Small intestine (tissue), 7 donors: ENCODE data around the gene PABPN1L. TPM values are rescaled to one million over a fixed set of nuclear protein-coding genes. Genes with fewer than 3 reads are reported as not detected.

ENCODE experiments used
- DNase-seq, 2 donors: peaks; one replicate each; pipeline versions ENCODE4 v3.0.0 to v3.0.0-alpha.2; 2013
- FAIRE-seq: peaks from 2 replicates; lab custom pipeline; 2012; peaks lifted over from hg19 to GRCh38; lab: Jason Lieb, UNC
- H3K27ac ChIP-seq, 3 donors: one replicate each; pipeline ENCODE4 v1.5.1; 2013; ENCODE audit warnings: low read length in 2 of 3, mild to moderate bottlenecking in 2 of 3, control low read depth in 1 of 3, inconsistent platforms in 1 of 3, low read depth in 1 of 3, moderate library complexity in 1 of 3
- H3K27me3 ChIP-seq, 3 donors: one replicate each; pipeline ENCODE4 v1.6.1; 2013; ENCODE audit warnings: low read length in 3 of 3, inconsistent platforms in 1 of 3; ENCODE audit not compliant: control insufficient read depth in 3 of 3, insufficient read depth in 3 of 3
- H3K36me3 ChIP-seq, 3 donors: one replicate each; pipeline ENCODE4 v1.6.1; 2013; ENCODE audit warnings: low read length in 3 of 3, inconsistent platforms in 1 of 3, low read depth in 1 of 3, mild to moderate bottlenecking in 1 of 3, moderate library complexity in 1 of 3; ENCODE audit not compliant: control insufficient read depth in 3 of 3, insufficient read depth in 2 of 3
- H3K4me1 ChIP-seq, 3 donors: one replicate each; pipeline ENCODE4 v1.6.1; 2013; ENCODE audit warnings: low read length in 2 of 3, inconsistent platforms in 1 of 3, low read depth in 1 of 3, mild to moderate bottlenecking in 1 of 3, moderate library complexity in 1 of 3; ENCODE audit not compliant: control insufficient read depth in 3 of 3, insufficient read depth in 2 of 3
- H3K4me3 ChIP-seq, 3 donors: one replicate each; pipeline ENCODE4 v1.5.1; 2013; ENCODE audit warnings: low read length in 3 of 3, control low read depth in 1 of 3, inconsistent platforms in 1 of 3, low read depth in 1 of 3, mild to moderate bottlenecking in 1 of 3, moderate library complexity in 1 of 3
- H3K9me3 ChIP-seq, 2 donors: one replicate each; pipeline ENCODE4 v1.6.1; 2013; ENCODE audit warnings: low read depth in 1 of 2, low read length in 1 of 2; ENCODE audit not compliant: control insufficient read depth in 2 of 2, insufficient read depth in 1 of 2
- WGBS, 3 donors: extraction: QIAGEN DNeasy Blood & Tissue Kit; methylation state at CpG; one replicate each; pipeline ENCODE4 v1.1.7; 2013; 5-methylcytosine and 5-hydroxymethylcytosine counted together
- polyA plus RNA-seq, 4 donors: library from polyadenylated mRNA; stranded (reverse) in 3 of 4; unstranded in 1 of 4; fragments of 200-250 nt in 3 of 4; fragments of 120-200 nt in 1 of 4; gene quantifications; one replicate each; pipeline versions ENCODE4 v1.2.1 to v1.2.3, GENCODE V29; 2013
- donor health status: healthy with polysubstance abuse.
- donor health status: control.
- donor health status: control.
- donor health status: Bipolar disorder and iron deficiency.
- donor health status: healthy.

Gene PABPN1L
- polyA plus RNA-seq, 4 donors: 0.12 TPM; not detected in 3

GRCh38 chr16:88856122-88856827, 10.2 kb downstream of the PABPN1L start:
- H3K4me3 ChIP-seq: peak overlapping the region; percentile 56 to 94 (median 80)
- WGBS, 3 donors: 4 to 12% (median 7%) methylated on average over 33 to 48 of the region's 53 CpGs
- H3K4me1 ChIP-seq: peaks cover 0 to 10% (median 5%) of the 10 kb centered on the region in 3 donors
- DNase-seq (peak; percentile 18 to 37), FAIRE-seq (no peak)
- peaks cover 0 to 4% of the 10 kb centered on the region in 2 donors for H3K9me3 ChIP-seq
- H3K27ac ChIP-seq: peak overlapping the region in 1 of 3 donors; percentile 84
- H3K36me3 ChIP-seq: peaks cover 0 to 52% (median 6%) of the 10 kb centered on the region in 3 donors
- no peaks in the 10 kb centered on the region for H3K27me3 ChIP-seq

- 79 to 82% (median 81%) methylated on average over 13 of the region's 13 CpGs for WGBS, 3 donors
- H3K9me3 ChIP-seq: peaks cover 0 to 4% of the 10 kb centered on the region in 2 donors
- FAIRE-seq (no peak), DNase-seq (no peak)
- peak overlapping the region in 1 of 3 donors; percentile 3 for H3K27ac ChIP-seq
- peaks cover under 1 to 48% (median 6%) of the 10 kb centered on the region in 3 donors for H3K36me3 ChIP-seq
- peaks cover 0 to 10% (median 5%) of the 10 kb centered on the region in 3 donors for H3K4me1 ChIP-seq
- H3K4me3 ChIP-seq: peak overlapping the region in 2 of 3 donors; percentile 56 to 94
- H3K27me3 ChIP-seq: no peaks in the 10 kb centered on the region
Observed at GRCh38 chr16:88855736-88856121, 10.7 kb downstream of the PABPN1L start.

GRCh38 chr16:88855176-88855575, 11.3 kb downstream of the PABPN1L start:
- WGBS, 3 donors: 86 to 87% (median 87%) methylated on average over 8 of the region's 8 CpGs
- H3K9me3 ChIP-seq: peaks cover 0 to 4% of the 10 kb centered on the region in 2 donors
- H3K27me3 ChIP-seq: no peaks in the 10 kb centered on the region
- H3K4me1 ChIP-seq: peaks cover 0 to 10% (median 5%) of the 10 kb centered on the region in 3 donors
- H3K4me3 ChIP-seq: no peak overlapping the region
- peaks cover 5 to 48% (median 6%) of the 10 kb centered on the region in 3 donors for H3K36me3 ChIP-seq
- DNase-seq (no peak), FAIRE-seq (no peak)
- no peak overlapping the region for H3K27ac ChIP-seq

- Histone ChIP-seq H3K4me3 (no peak overlapping the region), H3K9me3 (peaks cover 0 to 4% of the 10 kb centered on the region in 2 donors), H3K27me3 (no peaks in the 10 kb centered on the region), H3K4me1 (peaks cover 0 to 10% (median 5%) of the 10 kb centered on the region in 3 donors), H3K27ac (no peak overlapping the region), H3K36me3 (peaks cover under 1 to 46% (median 7%) of the 10 kb centered on the region in 3 donors)
- WGBS, 3 donors: 61 to 63% (median 62%) methylated on average over 18 to 20 of the region's 20 CpGs
- FAIRE-seq: no peak
- no peak for DNase-seq
Observed at GRCh38 chr16:88854306-88855111, 12.0 kb downstream of the PABPN1L start.

- FAIRE-seq: no peak
- 82 to 89% (median 85%) methylated on average over 17 of the region's 17 CpGs for WGBS, 3 donors
- Histone ChIP-seq H3K4me1 (peaks cover 0 to 10% (median 5%) of the 10 kb centered on the region in 3 donors), H3K27me3 (no peaks in the 10 kb centered on the region), H3K27ac (no peak overlapping the region), H3K9me3 (peaks cover 0 to 4% of the 10 kb centered on the region in 2 donors), H3K4me3 (no peak overlapping the region), H3K36me3 (peaks cover 0 to 41% (median 7%) of the 10 kb centered on the region in 3 donors)
- DNase-seq: no peak
Observed at GRCh38 chr16:88853325-88853941, 13.0 kb downstream of the PABPN1L start.

- H3K4me1 ChIP-seq: peaks cover 0 to 7% (median 3%) of the 10 kb centered on the region in 3 donors
- no peak overlapping the region for H3K4me3 ChIP-seq
- FAIRE-seq: no peak
- peaks cover 0 to 47% (median 7%) of the 10 kb centered on the region in 3 donors for H3K36me3 ChIP-seq
- no peak for DNase-seq
- peaks cover 0 to 4% of the 10 kb centered on the region in 2 donors for H3K9me3 ChIP-seq
- 91 to 94% (median 92%) methylated on average over 19 of the region's 19 CpGs for WGBS, 3 donors
- no peaks in the 10 kb centered on the region for H3K27me3 ChIP-seq
- H3K27ac ChIP-seq: no peak overlapping the region
Observed at GRCh38 chr16:88851616-88852015, 14.8 kb downstream of the PABPN1L start.

- Histone ChIP-seq H3K4me3 (no peak overlapping the region), H3K36me3 (peaks cover 0 to 49% (median 7%) of the 10 kb centered on the region in 3 donors)
- WGBS, 3 donors: 93 to 95% (median 94%) methylated on average over 33 of the region's 33 CpGs
Observed at GRCh38 chr16:88850531-88851199, 15.8 kb downstream of the PABPN1L start.

More at GRCh38 chr16:88850531-88851199, 15.8 kb downstream of the PABPN1L start:
- DNase-seq (no peak), FAIRE-seq (no peak)
- peaks cover 0 to 4% of the 10 kb centered on the region in 2 donors for H3K9me3 ChIP-seq
- H3K4me1 ChIP-seq: peaks cover 0 to 2% (median 1%) of the 10 kb centered on the region in 3 donors
- H3K27ac ChIP-seq: no peak overlapping the region
- no peaks in the 10 kb centered on the region for H3K27me3 ChIP-seq
